HG02884 (cell line): ENCODE measurements around the gene TREML4.
"Not testable (repeated sequence)": the region's sequence is repeated elsewhere in the genome, so short reads cannot be mapped to it uniquely, and the experiment has no call there.

Source experiments
- ATAC-seq: cut with Tn5 transposase; IDR thresholded peaks from one replicate; pipeline ENCODE4 v1.9.1; 2021; ENCODE audit warnings: mild to moderate bottlenecking, moderate library complexity; ENCODE audit not compliant: unreplicated experiment

The TREML4 gene

GRCh38 chr6:41204156-41204555 lies 24.0 kb upstream of the TREML4 start:
- no peak for ATAC-seq

DNA sequence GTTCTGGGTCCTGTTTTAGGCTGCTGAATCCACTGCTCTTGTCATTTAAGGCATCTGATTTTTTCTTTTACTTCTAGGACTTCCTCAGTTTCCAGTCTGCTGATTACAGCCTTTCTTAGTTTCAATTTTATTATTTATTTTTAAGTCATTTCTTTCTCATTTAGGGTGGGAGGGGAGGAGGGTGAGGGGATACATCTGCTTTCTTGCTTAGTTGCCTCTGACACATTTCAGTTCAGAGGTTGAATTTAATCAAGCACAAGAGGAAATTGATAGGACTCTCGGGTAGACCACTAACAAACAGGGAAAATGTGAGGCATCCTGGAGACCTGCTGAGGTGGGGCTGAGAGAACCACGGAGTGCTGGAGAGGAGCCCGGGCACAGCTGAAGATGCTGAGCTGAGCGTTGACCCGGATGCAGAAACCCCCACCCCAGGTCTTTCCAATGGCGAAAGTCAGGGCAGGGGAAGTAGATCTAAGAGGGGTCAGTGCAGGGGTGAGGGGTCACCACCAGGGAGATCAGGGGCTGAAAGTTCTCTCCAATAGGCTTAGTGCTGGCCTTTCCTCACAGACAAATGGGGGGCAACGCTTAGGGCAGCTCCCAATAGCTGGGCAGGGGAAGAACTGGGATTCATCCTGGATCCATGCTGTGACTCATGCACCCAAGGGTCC lies 19.6 kb upstream of the TREML4 start:
- ATAC-seq: no peak

GRCh38 chr6:41209547-41210320 lies 18.4 kb upstream of the TREML4 start:
- ATAC-seq: no peak

- no peak for ATAC-seq
Observed at GRCh38 chr6:41214559-41215238, 13.4 kb upstream of the TREML4 start.

- no peak for ATAC-seq
Observed at GRCh38 chr6:41215777-41216176, 12.4 kb upstream of the TREML4 start.

DNA sequence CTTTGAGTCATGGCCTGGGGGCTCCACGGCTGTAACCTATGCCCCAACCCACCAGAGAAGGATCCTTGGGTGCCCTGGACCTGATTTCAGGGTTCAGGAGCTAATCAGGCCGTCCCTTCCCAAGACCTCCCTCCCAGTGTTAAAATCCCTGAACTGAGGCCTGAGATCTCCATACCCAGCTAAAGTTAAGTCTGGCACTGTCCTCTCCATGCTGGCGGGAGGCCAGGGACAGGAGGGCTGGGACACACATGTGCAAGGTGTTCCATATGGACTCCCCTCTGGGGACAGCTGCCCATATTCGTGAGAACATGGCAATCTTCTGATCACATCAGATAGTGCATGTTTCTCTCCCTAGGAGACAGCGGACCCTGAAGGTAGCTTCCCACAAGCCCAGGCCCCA lies 11.5 kb upstream of the TREML4 start:
- ATAC-seq: no peak

DNA sequence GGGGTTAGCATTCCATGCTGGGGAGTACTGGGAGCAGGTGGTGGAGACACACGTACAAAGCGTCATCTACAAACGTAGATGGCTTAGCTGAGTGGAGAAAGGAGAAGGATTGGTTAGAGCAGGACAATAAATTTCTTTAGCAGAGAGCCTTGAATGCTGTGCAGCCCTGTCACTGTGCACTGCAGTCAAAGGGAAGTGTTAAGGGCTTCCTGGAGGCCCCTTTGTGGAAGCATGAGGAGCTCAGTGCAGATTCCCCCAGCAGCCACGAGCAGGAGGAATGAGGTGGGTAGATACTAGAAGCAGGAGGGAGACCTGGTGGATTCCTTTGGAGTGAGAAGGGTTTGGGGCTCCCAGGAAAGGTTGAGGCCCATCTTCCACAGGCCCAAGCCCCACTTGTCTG lies 6.1 kb upstream of the TREML4 start:
- no peak for ATAC-seq

DNA sequence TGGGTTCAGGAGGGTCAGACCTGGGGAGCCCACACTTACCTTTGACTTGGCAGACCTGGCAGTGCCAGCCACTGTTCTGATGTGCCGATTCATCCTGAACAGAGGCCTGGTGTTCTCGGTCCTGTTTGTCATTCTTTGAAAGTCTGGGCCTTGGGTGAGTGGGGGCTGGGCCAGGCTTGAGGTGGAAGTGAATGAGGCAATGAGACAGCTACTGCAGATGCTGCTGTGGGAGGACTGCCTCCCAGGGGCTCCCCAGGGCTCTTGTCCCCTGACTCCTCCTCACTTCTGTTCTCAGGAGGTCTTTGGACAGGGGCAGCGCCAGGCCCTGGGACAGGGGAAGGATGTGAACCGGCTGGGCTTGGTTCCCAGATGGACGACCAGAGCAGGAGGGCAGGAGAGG lies 5.6 kb upstream of the TREML4 start:
- no peak for ATAC-seq

DNA sequence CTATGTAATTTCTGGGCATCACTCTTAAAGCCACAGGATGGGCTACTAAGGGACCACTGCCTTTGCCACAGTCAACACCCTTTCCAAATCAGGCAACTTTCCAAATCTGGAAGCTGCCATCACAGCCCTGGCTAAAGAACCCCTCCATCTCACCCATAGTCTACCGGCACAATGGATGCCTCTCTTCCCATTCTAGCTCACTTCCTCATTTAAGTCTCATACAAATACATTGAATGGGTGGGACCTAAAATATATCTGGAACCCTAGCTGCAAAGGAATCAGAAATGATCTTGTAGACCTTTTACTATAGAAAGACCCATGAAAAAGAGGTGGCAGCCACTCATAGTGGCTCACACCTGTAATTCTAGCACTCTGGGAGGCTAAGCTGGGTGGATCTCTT lies 3.3 kb upstream of the TREML4 start:
- ATAC-seq: no peak

GRCh38 chr6:41226752-41227151 lies 1.4 kb upstream of the TREML4 start:
- no peak for ATAC-seq

GRCh38 chr6:41228616-41229015 lies 467 bp downstream of the TREML4 start:
- ATAC-seq: no peak

GRCh38 chr6:41229721-41230120 lies 1.6 kb downstream of the TREML4 start:
- ATAC-seq: no peak

- ATAC-seq: no peak
Observed at GRCh38 chr6:41231246-41231645, 3.1 kb downstream of the TREML4 start.

DNA sequence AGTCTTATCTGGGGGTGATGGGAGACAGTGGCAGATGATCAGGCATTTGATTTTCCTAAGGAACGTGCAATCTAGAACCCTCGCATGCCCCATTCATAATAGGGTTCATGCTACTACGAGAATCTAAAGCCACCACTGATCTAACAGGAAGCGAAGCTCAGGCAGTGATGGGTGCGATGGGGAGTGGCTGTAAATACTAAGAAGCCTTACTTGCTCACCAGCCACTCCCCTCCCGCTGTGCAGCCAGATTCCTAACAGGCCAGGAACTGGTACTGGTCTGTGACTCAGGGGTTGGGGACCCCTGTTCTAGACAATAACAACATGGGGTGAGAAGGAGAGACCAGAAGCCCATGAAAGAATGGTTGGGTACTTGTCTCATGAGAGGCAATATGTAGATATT lies 4.5 kb downstream of the TREML4 start:
- no peak for ATAC-seq

- no peak for ATAC-seq
Observed at GRCh38 chr6:41236276-41236675, 8.1 kb downstream of the TREML4 start.

DNA sequence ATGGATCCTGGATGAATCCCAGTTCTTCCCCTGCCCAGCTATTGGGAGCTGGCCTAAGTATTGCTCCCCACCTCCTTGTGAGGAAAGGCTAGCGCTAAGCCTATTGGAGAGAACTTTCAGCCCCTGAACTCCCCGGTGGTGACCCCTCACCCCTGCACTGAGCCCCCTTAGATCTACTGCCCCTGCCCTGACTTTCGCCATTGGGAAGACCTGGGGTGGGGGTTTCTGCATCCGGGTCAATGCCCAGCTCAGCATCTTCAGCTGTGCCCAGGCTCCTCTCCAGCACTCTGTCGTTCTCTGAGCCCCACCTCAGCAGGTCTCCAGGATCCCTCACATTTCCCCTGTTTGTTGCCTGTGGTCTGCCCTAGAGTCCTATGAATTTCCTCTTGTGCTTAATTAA lies 9.0 kb downstream of the TREML4 start:
- ATAC-seq: no peak

- no peak for ATAC-seq
Observed at GRCh38 chr6:41239467-41240159, 11.5 kb downstream of the TREML4 start.

DNA sequence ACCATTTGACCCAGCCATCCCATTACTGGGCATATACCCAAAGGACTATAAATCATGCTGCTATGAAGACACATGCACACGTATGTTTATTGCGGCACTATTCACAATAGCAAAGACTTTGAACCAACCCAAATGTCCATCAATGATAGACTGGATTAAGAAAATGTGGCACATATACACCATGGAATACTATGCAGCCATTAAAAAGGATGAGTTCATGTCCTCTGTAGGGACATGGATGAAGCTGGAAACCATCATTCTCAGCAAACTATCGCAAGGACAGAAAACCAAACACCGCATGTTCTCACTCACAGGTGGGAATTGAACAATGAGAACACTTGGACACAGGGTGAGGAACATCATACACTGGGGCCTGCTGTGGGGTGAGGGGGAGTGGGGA lies 18.4 kb downstream of the TREML4 start:
- not testable (repeated sequence) for ATAC-seq

DNA sequence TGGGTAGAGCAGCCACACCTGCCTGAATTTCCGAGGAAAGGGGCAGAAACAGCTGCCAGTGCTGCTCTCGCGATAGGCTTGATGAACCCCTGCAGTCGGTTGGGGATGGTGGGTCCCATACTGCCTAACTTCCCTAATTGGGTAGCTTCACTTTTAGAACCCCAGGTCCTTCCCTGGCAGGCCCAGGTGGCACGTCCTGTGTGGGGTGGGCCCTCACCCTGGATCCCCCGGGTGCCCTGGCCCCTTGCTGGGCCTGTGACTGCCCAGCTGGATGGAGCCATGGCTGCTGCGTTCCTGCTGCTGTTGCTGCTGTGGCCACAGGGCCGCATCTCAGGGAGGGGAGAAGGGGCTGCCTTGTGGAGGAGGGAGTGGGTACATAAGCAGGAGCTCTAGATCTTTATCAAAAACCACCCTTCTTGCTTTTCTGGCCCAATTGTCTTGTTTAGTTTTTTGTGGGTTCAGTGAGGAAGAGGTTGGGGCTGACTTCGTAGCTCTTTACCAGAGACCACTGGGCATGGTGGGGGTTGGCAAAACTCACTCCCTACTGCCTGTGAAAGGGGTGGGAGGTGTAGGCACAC lies 19.2 kb downstream of the TREML4 start:
- ATAC-seq: no peak

DNA sequence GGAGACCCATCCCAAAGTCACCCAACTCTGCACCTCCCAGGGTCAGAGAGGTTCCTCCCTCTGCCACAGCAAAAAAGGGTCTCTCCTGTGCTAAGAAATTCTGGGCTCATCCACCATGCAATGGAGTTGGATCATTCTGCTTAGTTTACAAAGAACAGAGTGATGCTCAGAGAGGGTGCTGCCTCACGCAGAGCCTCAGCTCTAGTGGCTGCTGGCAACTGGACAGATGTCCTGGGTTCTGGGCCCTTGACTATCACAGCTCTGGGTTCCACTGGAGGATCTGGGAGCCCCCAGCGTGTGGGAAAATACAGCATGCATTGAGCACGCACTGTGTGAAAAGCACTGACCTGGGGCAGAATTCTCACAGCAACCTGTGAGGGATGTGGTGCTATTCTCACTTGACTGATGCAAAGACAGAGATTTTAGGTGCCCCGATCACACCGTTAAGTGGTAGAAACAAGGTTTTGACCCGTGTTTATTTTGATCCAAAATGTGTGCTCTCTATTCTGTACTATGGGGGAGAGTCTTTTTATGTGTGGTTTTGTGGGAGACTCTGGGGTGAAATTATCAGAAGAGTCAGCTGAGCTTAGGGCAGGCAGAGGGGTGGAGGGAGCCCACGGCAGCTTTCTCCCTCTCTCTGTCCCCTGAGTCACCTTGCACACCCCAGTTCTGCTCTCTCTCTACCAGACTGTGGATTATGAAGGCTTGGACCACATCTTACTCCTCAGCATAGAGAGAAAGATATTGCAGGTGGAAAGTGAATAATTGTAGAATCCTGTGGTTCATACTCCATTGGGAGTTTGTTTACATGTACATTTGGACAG lies 19.9 kb downstream of the TREML4 start:
- no peak for ATAC-seq
